Neuronal stem cell (in vitro differentiated cells): ENCODE data around the gene STPG2.

Experiments used
- DNase-seq: peaks from one replicate; pipeline ENCODE4 v3.0.0-alpha.2; 2013; ENCODE audit warnings: low spot score
- H2AFZ ChIP-seq: one replicate; pipeline ENCODE4 v1.6.1; 2013; ENCODE audit warnings: mild to moderate bottlenecking, low read length, inconsistent platforms
- H2AK5ac ChIP-seq: 2 replicates; pipeline ENCODE4 v1.6.1; 2013; ENCODE audit warnings: low read depth, mild to moderate bottlenecking, inconsistent platforms, low read length, moderate library complexity, mixed read lengths
- H2BK120ac ChIP-seq: 2 replicates; pipeline ENCODE4 v1.6.1; 2013; ENCODE audit warnings: low read depth, mild to moderate bottlenecking, inconsistent platforms, low read length, moderate library complexity, mixed read lengths
- H2BK12ac ChIP-seq: one replicate; pipeline ENCODE4 v1.6.1; 2013; ENCODE audit warnings: low read length, inconsistent platforms
- H2BK15ac ChIP-seq: 2 replicates; pipeline ENCODE4 v1.6.1; 2013; ENCODE audit warnings: mild to moderate bottlenecking, low read length, inconsistent platforms, mixed read lengths
- H2BK5ac ChIP-seq: one replicate; pipeline ENCODE4 v1.6.1; 2013; ENCODE audit warnings: inconsistent platforms, mild to moderate bottlenecking, low read length, moderate library complexity
- H3K14ac ChIP-seq: one replicate; pipeline ENCODE4 v1.6.1; 2013; ENCODE audit warnings: low read length, inconsistent platforms
- H3K18ac ChIP-seq: 2 replicates; pipeline ENCODE4 v1.6.1; 2013; ENCODE audit warnings: low read length, inconsistent platforms
- H3K23ac ChIP-seq: 2 replicates; pipeline ENCODE4 v1.6.1; 2013; ENCODE audit warnings: low read depth, mild to moderate bottlenecking, mixed read lengths, low read length, inconsistent platforms; ENCODE audit not compliant: poor library complexity
- H3K27ac ChIP-seq: replicated peaks from 3 replicates; pipeline ENCODE4 v1.5.1; 2013; ENCODE audit warnings: low read length, inconsistent platforms
- H3K27me3 ChIP-seq, 3 experiments: 2 replicates each; pipeline ENCODE4 v1.6.1; 2013; ENCODE audit warnings: low read length in 3 of 3, mild to moderate bottlenecking in 2 of 3, inconsistent platforms in 1 of 3, low read depth in 1 of 3, mixed read lengths in 1 of 3, moderate library complexity in 1 of 3; ENCODE audit not compliant: control insufficient read depth in 3 of 3, insufficient read depth in 3 of 3
- H3K36me3 ChIP-seq, 2 donors: replicated peaks in 1 of 2; 2 replicates each; pipeline ENCODE4 v1.6.1; 2013; ENCODE audit warnings: low read length in 2 of 2; ENCODE audit not compliant: control insufficient read depth in 2 of 2, insufficient read depth in 2 of 2
- H3K4ac ChIP-seq: 2 replicates; pipeline ENCODE4 v1.6.1; 2013; ENCODE audit warnings: inconsistent platforms, mild to moderate bottlenecking, low read length, moderate library complexity
- H3K4me1 ChIP-seq, 2 donors: 1 replicate in 1 of 2; 2 replicates in 1 of 2; pipeline ENCODE4 v1.6.1; 2013; ENCODE audit warnings: low read length in 2 of 2, low read depth in 1 of 2; ENCODE audit not compliant: control insufficient read depth in 2 of 2, insufficient read depth in 1 of 2
- H3K4me2 ChIP-seq: one replicate; pipeline ENCODE4 v1.6.1; 2013; ENCODE audit warnings: mild to moderate bottlenecking, low read length, inconsistent platforms; ENCODE audit not compliant: insufficient read depth, poor library complexity, severe bottlenecking
- H3K4me3 ChIP-seq, 2 donors: 2 replicates each; pipeline ENCODE4 v1.5.1; 2013; ENCODE audit warnings: low read length in 2 of 2, mild to moderate bottlenecking in 2 of 2, inconsistent platforms in 1 of 2, moderate library complexity in 1 of 2
- H3K79me1 ChIP-seq: one replicate; pipeline ENCODE4 v1.6.1; 2013; ENCODE audit warnings: low read depth, mild to moderate bottlenecking, inconsistent platforms, low read length, moderate library complexity
- H3K9ac ChIP-seq: one replicate; pipeline ENCODE4 v1.6.1; 2013; ENCODE audit warnings: mild to moderate bottlenecking, low read depth, low read length, inconsistent platforms; ENCODE audit not compliant: poor library complexity
- H3K9me3 ChIP-seq, 2 donors: replicated peaks in 1 of 2; 2 replicates each; pipeline versions ENCODE3 to v1.6.1; 2013; ENCODE audit warnings: low read length in 2 of 2, mild to moderate bottlenecking in 2 of 2, inconsistent platforms in 1 of 2, low read depth in 1 of 2, mixed read lengths in 1 of 2, moderate library complexity in 1 of 2; ENCODE audit not compliant: control insufficient read depth in 2 of 2, insufficient read depth in 1 of 2
- H4K8ac ChIP-seq: one replicate; pipeline ENCODE4 v1.6.1; 2013; ENCODE audit warnings: low read depth, mild to moderate bottlenecking, inconsistent platforms, low read length, moderate library complexity
- H4K91ac ChIP-seq: one replicate; pipeline ENCODE4 v1.6.1; 2013; ENCODE audit warnings: low read length, low read depth, mild to moderate bottlenecking, inconsistent platforms; ENCODE audit not compliant: poor library complexity
- WGBS, 2 donors: extraction: QIAGEN DNeasy Blood & Tissue Kit; methylation state at CpG; one replicate each; pipeline ENCODE4 v1.1.7; 2013; ENCODE audit warnings: missing lambda C conversion rate in 2 of 2, mixed read lengths in 1 of 2; ENCODE audit not compliant: insufficient read length in 2 of 2, insufficient replicate concordance in 1 of 2; ENCODE audit errors: extremely low coverage in 2 of 2; 5-methylcytosine and 5-hydroxymethylcytosine counted together

The STPG2 gene

DNA sequence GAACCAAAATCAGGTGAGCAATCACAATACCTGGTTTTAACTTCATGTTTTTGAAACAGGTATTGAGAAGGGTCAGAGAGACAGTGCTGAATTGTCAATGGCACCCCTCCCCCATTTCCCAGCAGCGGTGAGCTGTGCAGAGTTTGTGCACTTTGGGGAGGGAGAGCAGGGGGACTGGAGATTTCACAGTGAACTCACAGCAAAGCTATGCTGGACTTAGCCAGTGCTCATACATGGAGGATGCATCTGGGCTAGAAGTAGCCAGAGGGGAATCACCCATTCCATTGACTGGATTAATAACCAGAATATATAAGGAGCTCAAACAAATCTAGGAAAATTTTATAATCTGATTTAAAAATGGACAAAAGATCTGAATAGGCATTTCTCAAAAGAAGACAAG lies 612.6 kb downstream of the STPG2 start:
- H3K4me2 ChIP-seq, result no peak overlapping the region
- H2AK5ac ChIP-seq, result no peak overlapping the region
- H3K79me1 ChIP-seq, result no peaks in the 10 kb centered on the region
- no peaks in the 10 kb centered on the region for H3K36me3 ChIP-seq
- H3K27me3 ChIP-seq, result no peaks in the 10 kb centered on the region
- H3K27ac ChIP-seq, result no peak overlapping the region
- H4K8ac ChIP-seq, result no peak overlapping the region
- H2BK5ac ChIP-seq, result no peak overlapping the region
- no peak overlapping the region for H3K14ac ChIP-seq
- H2BK120ac ChIP-seq, result no peak overlapping the region
- H3K4me1 ChIP-seq, result peaks cover 0 to 3% of the 10 kb centered on the region in 2 donors
- H3K9me3 ChIP-seq, result no peaks in the 10 kb centered on the region
- no peak overlapping the region for H3K18ac ChIP-seq
- no peak overlapping the region for H4K91ac ChIP-seq
- H3K4ac ChIP-seq, result no peak overlapping the region
- H3K23ac ChIP-seq, result no peak overlapping the region
- no CpG with 5 or more reads among the region's 1 CpG for WGBS, 2 donors
- no peak overlapping the region for H3K9ac ChIP-seq
- H2BK15ac ChIP-seq, result no peak overlapping the region
- no peak overlapping the region for H3K4me3 ChIP-seq
- H2BK12ac ChIP-seq, result no peak overlapping the region
- DNase-seq, result no peak
- no peak overlapping the region for H2AFZ ChIP-seq

DNA sequence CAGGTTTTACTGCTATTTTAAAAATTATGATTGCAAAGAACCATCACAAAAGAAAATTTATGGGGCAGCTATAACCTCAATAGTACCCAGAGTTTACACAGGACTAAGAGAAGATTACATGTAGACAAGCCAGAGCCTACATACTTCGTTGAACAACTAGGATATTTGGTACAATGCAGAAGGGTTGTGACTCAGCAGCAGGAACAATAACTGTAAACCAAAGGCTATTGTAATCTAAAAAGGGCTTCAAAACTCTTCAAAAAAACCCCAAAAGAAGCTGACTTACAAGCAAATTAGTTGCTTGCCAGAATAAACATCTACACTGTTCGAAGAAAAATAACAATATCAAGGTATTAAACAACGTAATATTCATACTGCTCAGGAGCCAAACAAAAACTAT lies 618.0 kb downstream of the STPG2 start:
- Histone ChIP-seq H2BK15ac (no peak overlapping the region), H3K9ac (no peak overlapping the region), H3K27me3 (no peaks in the 10 kb centered on the region), H2AFZ (no peak overlapping the region), H3K4me2 (no peak overlapping the region), H3K18ac (no peak overlapping the region), H3K27ac (no peak overlapping the region), H2BK12ac (no peak overlapping the region), H2AK5ac (no peak overlapping the region), H3K79me1 (no peaks in the 10 kb centered on the region), H3K23ac (no peak overlapping the region), H2BK120ac (no peak overlapping the region), H3K9me3 (no peaks in the 10 kb centered on the region), H3K4me1 (no peaks in the 10 kb centered on the region), H3K14ac (no peak overlapping the region), H4K8ac (no peak overlapping the region), H3K4me3 (no peak overlapping the region), H3K36me3 (no peaks in the 10 kb centered on the region), H3K4ac (no peak overlapping the region), H4K91ac (no peak overlapping the region), H2BK5ac (no peak overlapping the region)
- no peak for DNase-seq
- WGBS, 2 donors, result no CpG with 5 or more reads among the region's 3 CpGs

DNA sequence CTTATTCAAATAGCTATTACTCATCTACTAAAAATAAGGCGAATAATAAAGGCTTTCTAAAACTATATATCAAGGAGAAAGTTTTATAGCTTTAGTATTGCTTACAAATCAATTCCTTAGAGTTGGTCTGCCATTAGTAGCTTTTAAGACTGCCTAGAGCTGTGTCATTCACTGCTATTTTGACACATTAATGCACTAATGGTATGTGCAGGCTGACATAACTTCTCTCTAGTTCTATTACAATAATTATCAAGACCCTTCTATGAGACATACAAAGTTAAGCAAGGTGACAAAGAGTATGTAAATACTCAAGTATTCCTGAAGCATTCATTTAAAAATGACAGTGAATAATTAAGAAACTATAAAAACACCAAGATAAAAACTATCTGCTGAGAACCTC lies 625.3 kb downstream of the STPG2 start:
- no peak overlapping the region for H3K18ac ChIP-seq
- H2BK15ac ChIP-seq, result no peak overlapping the region
- no peak overlapping the region for H3K4me2 ChIP-seq
- no CpG with 5 or more reads among the region's 1 CpG for WGBS, 2 donors
- H3K36me3 ChIP-seq, result no peaks in the 10 kb centered on the region
- no peak overlapping the region for H3K27ac ChIP-seq
- H3K9me3 ChIP-seq, result no peaks in the 10 kb centered on the region
- H3K4me1 ChIP-seq, result peaks cover 0 to 5% of the 10 kb centered on the region in 2 donors
- H2AFZ ChIP-seq, result no peak overlapping the region
- H2BK12ac ChIP-seq, result no peak overlapping the region
- H3K14ac ChIP-seq, result no peak overlapping the region
- no peak overlapping the region for H2BK5ac ChIP-seq
- no peak overlapping the region for H4K91ac ChIP-seq
- no peaks in the 10 kb centered on the region for H3K79me1 ChIP-seq
- no peak overlapping the region for H3K23ac ChIP-seq
- no peak overlapping the region for H2BK120ac ChIP-seq
- DNase-seq, result no peak
- H3K27me3 ChIP-seq, result no peaks in the 10 kb centered on the region
- no peak overlapping the region for H3K9ac ChIP-seq
- no peak overlapping the region for H4K8ac ChIP-seq
- no peak overlapping the region for H3K4me3 ChIP-seq
- no peak overlapping the region for H2AK5ac ChIP-seq
- H3K4ac ChIP-seq, result no peak overlapping the region

DNA sequence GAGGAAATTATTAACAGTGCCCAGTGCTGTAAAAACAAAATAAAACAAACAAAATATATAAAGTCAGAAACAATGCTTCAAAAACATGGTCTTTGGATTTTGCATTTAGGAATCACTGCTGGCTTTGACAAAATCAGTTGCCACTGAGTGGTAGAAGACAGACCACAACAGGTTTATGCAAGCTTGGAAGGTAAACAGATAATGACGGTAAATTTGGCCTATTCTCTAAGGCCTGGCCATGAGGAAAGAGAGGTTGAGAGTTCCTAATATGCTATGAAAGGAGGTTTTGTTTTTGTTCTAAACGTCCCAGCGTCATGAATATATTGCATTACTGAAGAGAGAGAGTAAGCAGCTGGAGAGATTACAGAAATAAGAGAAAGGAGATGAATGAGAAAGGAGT lies 629.4 kb downstream of the STPG2 start:
- no peak overlapping the region for H2BK15ac ChIP-seq
- H3K4ac ChIP-seq, result no peak overlapping the region
- no peak overlapping the region for H2BK5ac ChIP-seq
- H3K27me3 ChIP-seq, result no peaks in the 10 kb centered on the region
- no peak overlapping the region for H3K23ac ChIP-seq
- DNase-seq, result no peak
- H3K9me3 ChIP-seq, result no peaks in the 10 kb centered on the region
- no CpG with 5 or more reads among the region's 3 CpGs for WGBS, 2 donors
- H3K14ac ChIP-seq, result no peak overlapping the region
- peaks cover 0 to 5% of the 10 kb centered on the region in 2 donors for H3K4me1 ChIP-seq
- no peak overlapping the region for H2AK5ac ChIP-seq
- H4K91ac ChIP-seq, result no peak overlapping the region
- no peak overlapping the region for H3K4me2 ChIP-seq
- peak overlapping the region; percentile 66 for H2AFZ ChIP-seq
- no peak overlapping the region for H3K9ac ChIP-seq
- H4K8ac ChIP-seq, result no peak overlapping the region
- no peak overlapping the region for H2BK120ac ChIP-seq
- no peaks in the 10 kb centered on the region for H3K36me3 ChIP-seq
- no peak overlapping the region for H3K27ac ChIP-seq
- no peak overlapping the region for H2BK12ac ChIP-seq
- H3K4me3 ChIP-seq, result no peak overlapping the region
- no peaks in the 10 kb centered on the region for H3K79me1 ChIP-seq
- no peak overlapping the region for H3K18ac ChIP-seq
